GM18873 (cell line): Measurements from ENCODE around the gene CLCNKA.
"Not testable (repeated sequence)": the region's sequence is repeated elsewhere in the genome, so short reads cannot be mapped to it uniquely, and the experiment has no call there.

Experiments used
- ATAC-seq: cut with Tn5 transposase; IDR thresholded peaks from one replicate; pipeline ENCODE4 v1.9.1; 2021; ENCODE audit warnings: mild to moderate bottlenecking, moderate library complexity, moderate number of reproducible peaks; ENCODE audit not compliant: unreplicated experiment, low FRiP score

Gene CLCNKA

DNA sequence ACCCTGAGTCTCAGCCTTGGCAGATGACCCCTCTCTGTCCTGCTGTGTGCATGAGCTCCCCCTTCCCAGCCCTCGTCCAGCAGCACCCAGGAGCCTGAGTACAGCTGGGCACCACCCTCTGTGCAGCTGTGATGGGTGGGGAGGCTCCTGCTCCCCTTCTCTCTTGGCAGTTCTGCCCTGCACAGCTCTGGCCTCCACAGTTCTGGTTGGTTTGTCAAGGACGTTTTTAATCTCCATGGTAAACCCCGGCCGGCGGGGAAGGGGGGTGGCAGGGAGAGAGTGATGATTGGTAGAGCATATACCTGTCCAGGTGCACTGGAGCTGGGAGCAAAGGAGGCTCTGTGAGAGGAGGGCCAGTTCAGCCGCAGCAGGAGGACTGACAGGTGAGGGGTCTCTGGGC lies at the start of gene CLCNKA:
TSS of gene CLCNKA (plus strand) at position 356 of the 400 bp plus-strand sequence. CDS start 584 bp downstream, outside the sequence.
- ATAC-seq = no peak

- no peak for ATAC-seq
These were observed 49.4 kb upstream of the CLCNKA start for GRCh38 chr1:15972409-15972808.

DNA sequence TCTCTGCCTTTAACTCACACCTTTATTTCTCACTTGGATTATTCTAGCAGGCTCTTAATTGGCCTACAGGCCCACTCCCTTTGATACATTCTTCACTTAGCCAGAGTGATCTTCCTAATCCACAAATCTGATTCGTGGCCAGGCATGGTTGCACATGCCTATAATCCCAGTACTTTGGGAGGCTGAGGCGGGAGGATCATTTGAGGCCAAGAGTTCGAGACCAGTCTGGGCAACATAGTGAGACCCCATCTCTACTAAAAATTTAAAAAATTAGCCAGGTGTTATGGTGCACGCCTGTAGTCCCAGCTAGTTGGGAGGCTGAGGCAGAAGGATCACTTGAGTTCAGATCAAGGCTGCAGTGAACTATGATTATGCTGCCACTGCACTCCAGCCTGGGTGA lies 48.1 kb upstream of the CLCNKA start:
- no peak for ATAC-seq

DNA sequence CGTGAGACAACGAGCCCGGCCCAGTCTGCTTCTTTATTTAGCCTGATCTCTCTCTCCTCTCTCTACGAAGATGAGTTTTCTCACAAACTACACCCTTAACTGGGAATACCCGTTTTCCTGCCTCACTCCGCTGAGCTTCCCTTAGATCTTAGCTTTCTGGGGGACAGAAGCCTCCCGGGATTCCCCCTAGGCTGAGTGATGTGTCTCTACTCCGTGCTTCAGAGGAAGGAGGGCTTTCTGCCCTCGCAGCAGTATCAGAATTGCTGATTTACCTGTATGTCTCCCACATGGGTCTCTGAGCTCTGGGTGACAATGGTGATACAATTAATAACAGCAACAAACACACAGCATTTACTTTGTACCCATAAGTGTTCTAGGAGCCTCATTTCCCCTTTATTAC lies 47.0 kb upstream of the CLCNKA start:
- no peak for ATAC-seq

- no peak for ATAC-seq
These were observed 46.5 kb upstream of the CLCNKA start for GRCh38 chr1:15975358-15975804.

DNA sequence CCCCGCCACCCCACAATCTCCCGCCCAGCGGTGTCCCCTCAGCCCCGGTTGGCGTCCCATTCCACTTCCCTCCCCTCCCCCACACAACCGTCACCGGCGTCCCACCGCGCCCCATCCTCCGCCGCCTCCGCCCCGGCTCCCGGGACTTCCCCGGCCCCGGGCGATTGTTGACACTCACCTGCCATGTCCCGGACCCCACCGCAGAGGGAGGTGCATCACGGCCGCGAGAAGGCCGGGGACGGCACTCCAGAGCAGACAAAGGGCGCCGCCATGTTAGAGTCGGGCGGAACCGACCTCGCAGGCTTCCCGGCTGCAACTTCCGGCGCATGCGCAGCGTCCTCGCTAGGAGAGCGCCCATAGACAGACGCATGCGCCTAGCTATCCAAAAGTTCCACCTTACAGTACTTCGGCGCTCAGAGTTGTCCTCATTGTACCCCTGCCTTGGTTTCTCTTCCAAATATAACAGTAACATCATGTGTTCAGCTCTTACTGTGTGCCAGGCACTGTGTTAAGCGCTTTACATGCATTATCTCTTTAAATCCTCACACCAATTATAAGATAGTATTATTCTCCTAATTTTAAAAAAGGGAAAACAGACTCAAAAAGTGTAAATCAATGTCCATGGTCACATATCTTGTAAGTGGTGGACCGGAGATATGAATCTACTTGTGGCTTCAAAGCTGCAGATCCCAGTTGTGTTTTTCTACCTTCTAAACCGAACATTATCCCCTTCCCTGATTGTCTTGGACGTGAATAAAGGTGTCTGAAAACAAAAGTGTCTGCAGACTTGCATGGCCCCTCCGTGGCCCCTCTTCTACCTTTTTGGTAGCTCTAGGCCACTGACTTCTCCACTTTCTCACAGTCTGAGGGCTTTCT lies 45.8 kb upstream of the CLCNKA start, which contains the start of gene ZBTB17:
TSS of gene ZBTB17 (minus strand) at position 297 of the 876 bp plus-strand sequence. CDS start 27,606 bp downstream, outside the sequence.
- peak; percentile 56 for ATAC-seq

GRCh38 chr1:15977947-15978346 lies 43.9 kb upstream of the CLCNKA start:
- ATAC-seq = not testable (repeated sequence)

DNA sequence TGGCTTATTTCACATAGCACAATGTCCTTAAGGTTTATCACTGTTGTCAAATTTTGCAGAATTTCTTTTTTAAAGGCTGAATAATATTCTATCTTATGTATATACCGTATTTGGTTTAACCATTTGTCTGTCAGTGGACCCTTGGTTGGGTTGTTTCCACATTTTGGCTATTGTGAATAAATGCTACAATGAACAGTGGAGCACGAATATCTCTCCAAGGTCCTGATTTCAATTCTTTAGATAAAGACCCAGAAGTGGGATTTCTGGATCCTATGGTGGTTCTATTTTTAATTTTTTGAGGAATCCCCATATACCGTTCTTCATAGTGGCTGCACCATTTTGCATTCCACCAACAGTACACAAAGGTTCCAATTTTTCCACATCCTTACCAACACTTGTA lies 40.2 kb upstream of the CLCNKA start:
- no peak for ATAC-seq

- ATAC-seq = no peak
These were observed 38.6 kb upstream of the CLCNKA start for GRCh38 chr1:15983275-15983674.

- ATAC-seq = no peak
These were observed 36.1 kb upstream of the CLCNKA start for GRCh38 chr1:15985611-15986297.

DNA sequence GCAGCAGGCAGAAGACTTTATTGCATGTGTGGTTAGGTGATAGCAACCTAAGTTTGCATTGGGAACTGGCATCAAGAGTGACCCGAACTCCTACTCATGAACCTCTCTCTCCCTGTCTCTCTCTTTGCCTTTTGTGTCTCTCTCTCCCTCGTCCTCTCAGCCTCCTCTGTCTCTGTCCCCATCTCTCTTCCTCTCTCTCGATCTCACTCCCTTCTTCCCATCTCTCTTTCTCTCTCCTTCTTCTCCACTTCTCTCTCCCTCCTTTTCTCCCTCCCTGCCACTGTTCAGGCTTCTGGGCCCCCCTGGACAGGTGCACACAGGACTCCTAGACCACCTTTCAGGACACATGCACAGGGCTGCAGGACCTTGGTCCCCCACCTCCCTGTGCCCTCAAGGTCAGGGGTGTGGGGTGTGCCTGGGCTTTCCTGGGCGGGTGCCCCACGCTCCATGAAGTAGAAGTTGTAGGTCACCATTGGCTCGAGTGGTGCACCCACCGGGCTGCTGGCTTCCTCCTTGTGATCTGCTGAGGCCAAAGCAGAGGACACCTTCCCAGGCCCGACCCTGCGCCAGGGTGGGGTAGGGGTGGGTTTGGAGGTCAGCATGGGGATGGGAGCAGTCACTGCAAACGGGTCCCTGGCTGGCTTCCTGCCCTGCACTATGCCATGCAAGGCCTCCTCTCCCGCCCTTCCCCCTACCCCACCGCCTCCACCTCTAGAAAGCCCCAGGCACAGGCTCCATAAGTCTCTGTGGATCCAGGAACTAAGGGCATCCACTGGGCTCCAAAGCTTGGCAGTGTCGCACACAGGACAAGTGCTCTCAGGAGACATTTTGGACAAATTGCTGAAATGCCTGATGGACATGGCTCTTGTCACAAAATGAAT lies 32.7 kb upstream of the CLCNKA start:
- ATAC-seq = no peak

GRCh38 chr1:15989776-15990175 lies 32.1 kb upstream of the CLCNKA start:
- ATAC-seq = no peak

DNA sequence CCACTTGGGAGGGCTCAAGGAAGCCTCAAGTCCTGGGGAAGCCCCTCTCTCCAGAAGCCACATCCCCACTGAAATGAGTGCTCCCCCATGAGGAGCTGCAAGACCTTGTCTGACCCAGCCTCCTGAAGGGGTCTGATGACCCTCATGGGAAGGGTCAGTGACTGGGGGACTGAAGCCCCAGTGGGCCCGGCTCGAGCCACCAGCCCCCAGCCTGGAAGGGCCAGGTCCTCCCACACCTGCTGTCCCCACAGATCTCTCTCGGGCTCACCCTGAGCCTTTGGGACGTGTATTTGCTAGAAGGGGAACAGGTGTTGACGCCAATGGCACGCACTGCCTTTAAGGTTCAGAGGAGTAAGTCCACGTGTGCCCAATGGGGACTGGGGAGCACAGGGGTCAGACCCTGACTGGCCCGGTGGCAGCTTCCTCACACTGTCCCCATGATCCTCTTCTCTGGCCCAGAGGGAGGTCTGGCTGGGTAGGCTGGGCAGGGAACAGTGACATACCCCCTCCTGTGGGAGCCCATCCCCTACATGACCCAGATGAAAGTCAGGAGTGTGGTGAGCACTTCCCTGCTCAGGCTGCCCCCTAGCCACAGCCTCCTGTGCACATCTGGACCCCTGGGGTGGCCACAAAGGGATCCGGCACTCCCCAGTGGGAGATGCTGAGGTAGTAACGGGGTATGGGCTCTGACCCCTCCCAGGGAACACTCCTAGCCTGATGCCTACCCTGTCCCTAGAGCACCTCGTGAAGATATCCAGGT lies 30.2 kb upstream of the CLCNKA start:
- ATAC-seq = no peak

- ATAC-seq = no peak
These were observed 29.7 kb upstream of the CLCNKA start for GRCh38 chr1:15992187-15992553.

DNA sequence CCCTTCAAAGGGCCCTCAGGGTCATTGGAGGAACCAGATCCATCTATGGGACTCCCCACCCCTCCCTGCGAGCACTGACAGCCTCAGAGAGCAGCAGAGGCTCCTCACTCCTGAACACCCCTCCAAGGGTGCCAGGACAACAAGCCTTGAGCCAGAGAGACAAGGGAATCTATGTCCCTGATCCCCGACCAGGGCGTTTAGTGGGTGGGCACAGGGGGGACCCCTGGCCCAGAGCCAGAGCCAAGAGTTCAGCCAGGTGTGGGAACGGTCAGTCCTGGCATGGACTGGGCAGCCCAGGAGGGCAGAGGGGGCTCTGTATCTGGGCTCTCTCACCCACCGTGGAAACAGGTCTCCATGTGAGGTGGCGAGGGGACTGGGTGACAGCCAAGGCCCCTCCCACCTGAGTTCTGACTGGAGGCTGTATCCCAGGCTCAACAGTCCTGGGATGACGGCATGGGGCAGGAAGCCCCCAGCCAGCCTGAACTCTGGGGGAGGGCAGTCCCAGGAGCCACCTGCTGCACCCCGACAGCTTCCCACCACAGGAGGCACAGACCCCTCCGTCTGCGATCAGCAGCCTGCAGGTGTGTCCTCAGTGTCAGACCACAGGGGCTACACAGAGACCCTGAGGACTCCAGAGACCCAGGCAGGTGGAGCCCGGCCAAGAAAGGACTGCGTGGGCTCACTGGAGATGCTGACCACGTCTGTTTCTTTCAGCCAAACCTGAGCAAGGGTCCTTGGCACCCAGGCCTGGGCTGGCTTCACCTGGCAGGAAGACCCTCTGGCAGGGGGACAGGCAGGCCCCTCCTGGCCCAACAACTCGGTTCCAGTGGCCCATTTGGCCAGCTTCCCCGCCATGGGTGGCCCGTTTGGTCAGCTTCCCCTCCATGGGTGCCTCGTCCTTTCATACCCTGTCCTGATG lies 29.0 kb upstream of the CLCNKA start:
- ATAC-seq = no peak

- no peak for ATAC-seq
These were observed 28.2 kb upstream of the CLCNKA start for GRCh38 chr1:15993666-15994065.

DNA sequence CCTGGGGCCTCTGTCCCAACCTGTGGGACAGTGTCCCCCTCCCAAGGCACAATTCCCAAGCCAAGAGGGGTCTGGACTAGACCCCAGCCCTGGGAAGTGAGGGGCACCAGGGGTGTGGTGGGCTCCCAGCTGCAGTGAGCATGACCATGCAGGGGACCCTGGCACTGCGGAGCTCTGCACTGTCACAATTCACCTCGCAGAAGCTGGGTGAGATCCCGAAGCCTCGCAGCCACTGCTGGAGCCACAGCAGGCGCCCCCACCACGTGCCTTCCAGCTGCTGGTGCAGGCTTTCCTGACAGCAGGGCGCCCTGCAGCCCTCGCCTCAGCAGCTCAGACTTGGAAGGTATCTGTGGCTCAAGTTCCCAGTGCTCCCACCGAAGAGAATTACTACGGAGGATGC lies 27.8 kb upstream of the CLCNKA start:
- ATAC-seq = no peak

- no peak for ATAC-seq
These were observed 27.1 kb upstream of the CLCNKA start for GRCh38 chr1:15994590-15995351.
